NCI-H1092 treated with DMSO at 0.1 percent for 48 hours (cell line): ENCODE data around the gene TNFSF15.

Experiments used
- DNase-seq: peaks from one replicate; lab custom pipeline; 2025; lab: John Stamatoyannopoulos, UW

Gene TNFSF15

DNA sequence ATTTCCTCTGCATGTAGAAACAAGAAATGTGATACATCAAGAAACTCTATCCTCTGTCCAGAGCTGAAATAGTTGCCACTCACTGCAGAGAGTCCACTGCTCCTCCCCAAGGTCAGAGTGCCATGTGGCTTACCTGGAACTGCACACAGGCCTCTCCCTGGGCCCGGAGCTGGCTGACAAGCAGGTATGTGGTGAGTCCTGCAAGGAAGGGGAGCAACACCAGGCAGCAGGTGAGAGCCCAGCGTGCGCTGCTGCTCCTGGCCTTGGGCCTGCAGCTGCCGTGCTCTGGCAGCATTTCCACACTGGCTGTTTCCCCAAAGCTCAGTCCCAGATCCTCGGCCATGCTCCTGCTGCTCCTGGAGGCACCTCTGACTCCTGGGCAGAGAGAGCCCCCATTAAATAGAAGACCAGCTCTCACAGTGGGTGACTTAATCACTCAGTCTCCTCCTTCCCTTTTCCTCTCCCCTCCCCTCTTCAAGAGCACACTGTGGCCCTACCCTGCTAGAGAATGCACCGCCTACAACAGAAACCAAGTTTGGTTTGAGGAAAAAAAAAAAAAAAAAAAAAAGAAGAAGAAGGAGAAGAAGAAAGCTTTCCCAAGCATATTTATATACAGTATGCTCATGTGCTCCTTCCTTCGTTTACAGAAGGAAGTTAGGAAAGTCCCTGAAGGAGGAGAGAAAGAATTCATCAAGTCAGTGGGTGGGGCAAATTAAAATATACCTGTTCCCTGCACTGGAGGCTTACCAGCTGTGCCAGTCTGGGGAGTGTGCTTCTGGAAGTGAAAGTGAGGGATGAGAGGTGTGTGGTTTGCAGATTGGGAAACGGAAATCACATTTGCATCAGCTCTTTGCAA, at the start of gene TNFSF15:
Gene TNFSF15, minus strand, starts transcription at position 370 of the 856 bp plus-strand sequence. Its CDS starts 27 bp downstream, at position 343.
- peak; percentile 52 for DNase-seq

DNA sequence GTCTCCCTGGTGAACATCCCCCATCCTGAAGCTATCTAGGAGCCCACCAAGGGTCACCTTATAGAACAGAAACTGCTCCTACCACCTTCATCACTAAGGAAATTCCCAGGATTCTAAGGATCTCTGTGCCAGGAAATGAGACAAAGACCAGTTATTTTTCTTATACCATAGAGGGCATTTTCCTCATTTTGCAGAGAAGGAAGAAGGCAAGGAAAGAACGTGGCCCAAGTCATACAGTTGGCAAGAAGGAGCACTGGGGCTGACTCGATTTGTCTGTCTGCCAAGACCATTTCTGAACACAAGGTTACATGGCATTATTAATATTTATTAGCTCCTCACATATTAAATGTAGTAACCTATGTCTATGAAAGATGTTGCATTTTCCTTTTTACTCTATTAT, 49.6 kb upstream of the TNFSF15 start:
- DNase-seq, result no peak

DNA sequence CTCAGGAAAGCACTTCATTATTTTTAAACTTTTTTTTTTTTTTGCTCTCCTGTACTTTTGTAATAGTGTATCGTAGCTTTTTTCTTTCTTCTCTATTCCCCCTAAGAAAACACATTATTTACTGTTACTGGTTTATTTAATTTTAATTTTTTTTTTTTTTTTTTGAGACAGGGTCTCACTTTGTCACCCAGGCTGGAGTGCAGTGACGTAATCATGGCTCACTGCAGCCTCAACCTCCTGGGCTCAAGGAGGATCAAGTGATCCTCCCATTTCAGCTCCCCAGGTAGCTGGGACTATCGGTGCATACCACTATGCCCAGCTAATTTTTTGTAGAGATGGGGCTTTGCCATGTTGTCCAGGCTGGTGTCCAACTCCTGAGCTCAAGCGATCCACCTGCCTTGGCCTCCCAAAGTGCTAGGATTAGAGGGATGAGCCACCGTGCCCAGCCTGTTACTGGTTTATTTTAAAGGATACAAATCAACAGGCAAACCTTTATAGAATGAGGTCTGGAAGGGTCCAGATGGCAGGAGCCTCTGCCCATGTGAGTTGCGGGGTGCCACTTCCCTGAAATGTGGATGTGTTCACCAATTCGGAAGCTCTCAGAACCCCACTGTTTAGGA, 49.0 kb upstream of the TNFSF15 start:
- no peak for DNase-seq

DNA sequence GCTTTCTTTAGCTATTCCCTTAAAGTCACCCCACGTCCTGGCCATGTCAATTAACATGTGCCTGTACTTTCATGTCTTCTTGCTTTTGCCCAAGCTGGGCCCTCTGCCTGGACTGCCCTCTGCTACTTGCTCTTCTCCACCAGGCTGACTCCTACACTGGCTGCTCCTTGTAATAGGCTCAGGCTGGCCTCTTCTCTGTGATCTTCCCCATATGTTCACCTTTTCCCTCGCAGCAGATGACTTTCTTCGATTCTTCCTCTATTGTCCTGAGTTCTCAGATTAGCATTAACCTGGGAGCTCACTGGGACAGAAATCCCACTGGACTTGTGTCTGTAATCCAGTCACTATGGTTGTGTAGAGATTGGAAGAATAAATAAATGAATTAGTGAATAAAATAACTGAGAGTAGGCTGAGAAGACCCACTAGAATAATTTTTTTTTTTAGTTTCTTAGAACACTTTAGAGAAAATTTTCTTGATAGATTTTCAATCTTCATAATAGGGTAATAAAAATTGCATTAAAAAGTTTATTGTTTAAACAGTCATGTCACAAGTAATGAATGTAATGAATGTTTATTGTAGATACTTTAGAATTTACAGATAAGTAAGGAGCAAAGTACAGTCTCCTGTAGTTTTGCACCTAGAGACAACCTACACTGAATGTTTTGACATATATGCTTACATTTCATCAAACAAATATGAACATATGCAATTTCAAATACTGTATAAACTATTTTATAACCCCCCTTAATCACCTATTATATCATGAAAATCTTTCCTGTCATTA, 47.4 kb upstream of the TNFSF15 start:
- no peak for DNase-seq

DNA sequence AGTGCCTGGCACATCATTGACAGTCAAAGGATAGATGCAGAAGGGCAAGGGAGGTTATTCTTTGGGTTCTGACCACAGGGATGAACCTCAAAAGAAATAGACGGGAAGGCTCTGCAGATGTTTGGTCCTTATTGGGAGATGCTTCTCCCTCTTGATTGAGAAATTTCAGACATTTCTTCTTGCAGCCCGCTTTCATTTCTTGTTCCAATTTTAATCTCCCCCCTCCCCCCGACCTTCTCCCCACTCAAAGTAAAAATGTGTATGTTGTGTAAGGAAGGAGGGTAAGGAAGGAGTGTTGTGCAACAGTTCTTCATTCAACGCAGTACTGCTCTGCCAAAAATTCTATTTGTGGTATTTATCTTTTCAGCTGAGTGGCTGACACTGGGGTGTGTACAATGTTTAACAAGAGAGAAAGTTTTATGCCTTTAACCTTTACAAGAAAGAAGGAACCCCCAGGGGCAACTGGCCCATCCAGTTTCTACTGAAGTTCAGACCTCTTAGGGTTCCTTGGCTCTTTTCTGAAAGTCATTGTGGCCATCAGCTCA, 46.3 kb upstream of the TNFSF15 start:
- no peak for DNase-seq

DNA sequence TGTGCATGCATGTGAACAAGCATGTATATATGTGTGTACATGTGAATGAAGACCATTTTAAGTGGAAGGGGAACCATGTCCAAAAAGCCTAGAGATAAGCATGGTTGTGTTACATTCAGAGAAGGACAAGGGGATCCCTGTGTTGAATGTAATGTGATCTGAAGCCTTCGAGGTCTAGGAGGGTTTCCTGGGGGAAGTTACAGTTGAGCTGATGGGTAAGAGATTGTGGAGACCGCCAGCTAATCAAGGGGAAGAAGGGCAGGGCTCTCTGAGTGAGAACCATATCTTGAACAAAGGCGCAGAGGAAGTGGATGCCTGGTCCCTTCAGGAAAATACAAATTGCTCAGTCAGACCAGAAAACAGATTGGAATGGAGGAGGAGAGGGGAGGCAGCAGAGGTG, 45.5 kb upstream of the TNFSF15 start:
- DNase-seq, result no peak

DNA sequence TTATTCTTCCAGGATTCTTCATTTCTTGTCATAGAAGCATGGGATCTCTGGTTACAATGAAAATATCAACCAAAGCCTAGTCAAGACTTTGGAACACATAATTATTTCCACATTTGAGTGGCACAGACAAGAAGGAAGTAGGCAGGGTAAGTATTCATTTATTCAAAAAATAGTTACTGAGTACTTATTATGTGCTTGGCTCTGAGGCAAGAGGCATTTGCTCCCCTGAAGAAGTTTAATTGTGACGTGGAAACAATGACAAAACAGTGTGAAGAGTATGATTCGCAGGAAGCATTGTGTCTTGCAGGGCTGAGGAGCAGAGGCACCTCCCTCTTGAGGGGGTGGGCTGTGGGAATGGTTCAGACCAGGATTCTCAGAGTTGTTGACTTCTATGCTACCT, 45.0 kb upstream of the TNFSF15 start:
- no peak for DNase-seq

DNA sequence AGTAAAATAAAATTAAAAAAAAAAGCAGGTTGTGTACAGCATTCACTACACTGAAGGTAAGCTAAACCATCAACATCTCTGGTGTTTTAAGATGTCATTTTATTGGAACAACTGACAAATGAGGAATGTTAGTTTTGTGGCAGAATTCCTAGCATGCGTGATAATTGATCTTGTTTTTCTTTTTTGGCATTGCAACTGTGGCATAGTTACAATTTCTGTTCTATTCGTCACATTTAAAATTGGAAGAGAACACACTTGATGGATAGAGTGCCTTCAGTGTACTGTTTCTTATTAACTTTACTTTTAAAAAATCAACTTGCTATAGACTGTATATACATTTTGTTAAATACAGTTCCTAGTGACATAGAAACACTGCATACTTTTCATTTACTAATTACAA, 43.6 kb upstream of the TNFSF15 start:
- no peak for DNase-seq

DNA sequence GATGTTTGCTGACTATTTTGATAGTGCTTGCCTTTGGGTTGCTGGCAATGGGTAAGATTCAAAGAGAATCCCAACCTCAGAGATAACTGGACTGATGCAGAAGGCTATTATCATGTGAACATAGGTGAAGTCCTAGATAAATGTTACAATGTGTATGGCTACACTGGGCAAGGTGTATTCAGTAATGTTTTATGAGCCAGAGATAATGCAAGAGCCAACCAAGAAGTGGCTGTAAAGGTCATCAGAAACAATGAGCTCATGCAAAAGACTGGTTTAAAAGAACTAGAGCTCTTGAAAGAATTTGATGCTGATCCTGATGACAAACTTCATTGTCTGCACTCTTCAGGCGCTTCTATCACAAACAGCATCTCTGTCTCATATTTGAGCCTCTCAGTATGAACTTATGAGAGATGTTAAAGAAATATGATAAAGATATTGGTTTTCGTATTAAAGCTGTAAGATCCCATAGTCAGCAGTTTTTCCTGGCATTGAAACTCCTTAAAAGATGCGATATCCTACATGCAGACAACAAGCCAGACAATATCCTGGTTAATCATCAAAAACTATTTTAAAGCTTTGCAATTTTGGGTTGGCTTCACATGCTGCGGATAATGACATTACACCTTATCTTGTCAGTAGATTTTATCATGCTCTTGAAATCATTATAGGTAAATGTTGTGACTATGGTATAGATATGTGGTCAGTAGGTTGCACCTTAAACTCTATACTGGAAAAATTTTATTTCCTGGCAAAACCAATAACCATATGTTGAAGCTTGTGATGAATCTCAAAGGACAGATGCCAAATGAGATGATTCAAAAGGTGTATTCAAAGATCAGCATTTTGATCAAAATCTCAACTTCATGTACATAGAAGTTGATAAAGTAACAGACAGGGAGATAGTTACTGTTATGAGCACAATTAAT, 41.9 kb upstream of the TNFSF15 start:
- DNase-seq, result no peak

DNA sequence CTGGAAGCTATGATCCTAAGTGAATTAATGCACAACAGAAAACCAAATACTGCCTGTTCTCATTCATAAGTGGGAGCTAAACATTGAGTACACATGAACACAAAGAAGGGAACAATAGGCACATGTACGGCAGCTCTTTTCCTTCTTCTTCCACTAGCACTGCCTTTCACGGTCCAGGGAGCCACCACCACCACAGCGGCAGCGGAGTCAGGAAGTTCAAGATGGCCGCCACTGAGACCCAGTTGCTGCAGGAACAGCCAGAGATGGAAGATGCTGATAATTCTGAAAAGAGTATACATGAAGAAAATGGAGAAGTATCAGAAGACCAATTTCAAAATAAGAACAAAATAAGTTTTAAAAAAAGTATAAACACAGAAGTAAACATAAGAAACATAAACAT, 39.5 kb upstream of the TNFSF15 start:
- DNase-seq, result no peak

DNA sequence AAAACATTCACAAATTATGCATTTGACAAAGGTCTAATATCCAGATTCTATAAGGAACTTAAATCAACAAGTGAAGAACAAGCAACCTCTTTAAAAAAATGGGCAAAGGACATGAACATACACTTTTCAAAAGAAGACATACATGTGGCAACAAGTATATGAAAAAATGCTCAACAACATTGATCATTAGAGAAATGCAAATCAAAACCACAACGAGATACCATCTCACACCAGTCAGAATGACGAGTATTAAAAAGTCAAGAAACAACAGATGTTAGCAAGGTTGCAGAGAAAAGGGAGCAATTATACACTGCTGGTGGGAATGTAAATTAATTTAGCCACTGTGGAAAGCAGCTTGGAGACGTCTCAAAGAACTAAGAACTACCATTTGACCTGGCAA, 38.9 kb upstream of the TNFSF15 start:
- no peak for DNase-seq

DNA sequence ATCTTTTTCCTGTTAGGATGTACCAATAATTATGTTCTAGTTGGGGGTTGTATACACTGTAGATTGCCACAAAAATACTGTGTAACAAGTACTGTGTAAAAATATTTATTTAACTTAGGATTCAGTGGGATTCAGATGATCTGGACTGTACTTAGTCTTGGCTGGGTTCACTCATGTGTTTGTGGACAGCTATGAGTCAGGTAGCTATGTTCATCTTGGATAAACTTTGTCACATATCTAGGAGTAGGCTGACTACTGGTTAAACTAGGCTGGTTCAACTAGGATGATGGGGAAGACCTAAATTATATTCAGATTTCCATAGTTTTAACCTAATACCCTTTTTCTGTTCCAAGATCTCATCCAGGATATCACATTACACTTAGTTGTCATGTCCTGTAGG, 32.1 kb upstream of the TNFSF15 start:
- no peak for DNase-seq

DNA sequence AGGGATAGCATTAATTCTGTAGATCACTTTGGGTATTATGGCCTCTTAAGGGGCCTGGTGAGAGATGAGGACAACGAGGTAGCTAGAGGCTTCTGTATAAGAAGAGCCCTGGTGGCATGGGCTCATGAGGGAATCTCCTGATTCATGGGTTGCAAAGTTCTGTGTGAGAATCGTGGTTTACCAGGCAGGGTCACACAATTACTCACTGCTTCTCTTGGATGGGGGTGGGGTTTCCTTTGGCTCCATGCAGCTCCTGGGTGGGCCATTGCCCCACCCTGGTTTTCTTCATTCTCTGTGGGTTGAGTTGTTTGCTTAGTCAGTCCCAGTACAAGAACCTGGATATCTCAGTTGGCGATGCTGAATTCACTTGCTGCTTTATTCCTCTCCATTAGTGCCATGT, 30.9 kb upstream of the TNFSF15 start:
- DNase-seq, result no peak

DNA sequence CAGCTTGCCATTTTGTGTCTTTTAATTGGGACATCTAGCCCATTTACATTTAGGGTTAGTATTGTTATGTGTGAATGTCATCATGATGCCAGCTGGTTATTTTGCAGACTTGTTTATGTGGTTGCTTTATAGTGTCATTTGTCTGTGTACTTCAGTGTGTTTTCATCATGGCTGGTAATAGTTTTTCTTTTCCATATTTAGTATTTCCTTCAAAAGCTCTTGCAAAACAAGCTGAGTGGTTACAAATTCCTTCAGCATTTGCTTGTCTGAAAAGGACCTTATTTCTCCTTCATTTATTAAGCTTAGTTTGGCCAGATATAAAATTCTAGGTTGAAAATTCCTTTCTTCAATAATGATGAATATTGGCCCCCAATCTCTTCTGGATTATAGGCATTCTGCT, 28.5 kb upstream of the TNFSF15 start:
- no peak for DNase-seq

DNA sequence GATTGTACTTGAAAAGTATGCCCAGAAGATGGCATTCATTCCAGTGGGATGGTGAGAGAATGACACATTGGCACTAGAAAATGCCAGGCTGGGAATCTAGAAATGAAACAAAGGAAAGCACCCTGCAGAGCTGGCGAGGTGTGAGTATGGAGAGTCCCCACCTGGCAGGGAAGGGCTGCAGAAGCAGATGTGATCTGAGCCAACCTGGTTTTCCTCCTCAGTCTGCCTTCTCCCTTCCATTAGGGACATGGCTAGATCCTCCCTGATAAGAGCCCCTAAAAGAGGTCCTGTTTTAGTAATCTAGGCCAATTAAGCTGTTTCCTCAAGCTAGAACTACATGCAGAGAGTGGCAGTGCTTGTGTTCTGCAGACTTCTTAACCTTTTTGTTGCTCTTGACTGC, 24.7 kb upstream of the TNFSF15 start:
- DNase-seq, result peak; percentile 24

DNA sequence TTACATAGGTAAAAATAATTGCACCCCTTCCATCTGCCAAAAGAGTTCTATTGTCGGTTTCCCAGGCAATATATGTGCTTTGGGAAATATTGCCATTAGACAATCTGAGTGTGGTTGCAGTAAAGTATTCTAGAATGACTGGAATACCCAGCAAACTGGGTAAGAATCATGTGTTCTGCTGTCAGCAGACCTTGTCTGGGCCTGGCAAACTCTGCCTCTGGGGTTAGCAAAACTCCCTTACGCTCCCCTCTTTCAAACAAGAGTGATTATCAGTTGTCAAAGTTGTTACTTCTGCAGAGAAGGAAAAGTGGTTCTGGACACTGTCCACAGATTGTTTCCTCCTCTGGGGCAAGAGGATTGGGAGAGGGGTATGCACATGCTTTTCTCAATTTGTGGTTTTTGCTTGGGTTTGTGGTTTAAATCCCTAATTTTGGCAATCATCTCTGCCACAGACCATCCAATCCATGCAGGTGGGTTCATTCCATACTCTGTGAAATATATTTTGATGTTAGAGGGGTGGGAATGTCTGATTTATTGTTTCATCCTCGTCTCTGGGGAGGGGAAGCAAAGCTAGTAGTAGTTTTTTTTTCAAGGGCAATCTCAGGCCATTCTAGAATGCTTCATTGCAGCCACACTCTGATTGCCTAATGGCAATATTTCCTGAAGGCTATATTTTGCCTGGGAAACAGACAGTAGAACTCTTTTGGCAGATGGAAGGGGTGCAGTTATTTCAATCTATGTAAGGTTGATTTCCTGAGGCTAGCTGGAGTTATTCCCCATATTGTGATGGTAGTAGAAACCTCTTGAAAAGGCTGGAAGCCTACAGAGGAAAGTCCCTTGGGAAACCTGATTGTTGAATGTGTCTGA, 24.0 kb upstream of the TNFSF15 start:
- DNase-seq, result no peak

DNA sequence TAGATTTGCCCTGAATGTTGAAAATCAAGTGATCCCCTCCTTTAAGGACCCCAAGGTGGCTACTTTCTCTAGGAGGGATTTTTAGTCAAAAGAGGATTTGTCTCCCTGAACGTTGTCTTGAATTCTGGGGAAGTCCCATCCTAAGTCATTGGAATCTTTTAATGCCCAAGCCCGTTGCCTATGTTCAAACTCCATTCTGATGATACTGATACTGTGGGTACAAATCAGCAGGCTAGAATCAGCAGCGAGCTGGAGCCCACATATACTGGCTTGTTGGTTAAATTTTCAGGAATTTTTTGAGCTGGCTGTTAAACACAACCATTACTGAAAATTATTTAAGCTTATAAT, 22.4 kb upstream of the TNFSF15 start:
- no peak for DNase-seq

DNA sequence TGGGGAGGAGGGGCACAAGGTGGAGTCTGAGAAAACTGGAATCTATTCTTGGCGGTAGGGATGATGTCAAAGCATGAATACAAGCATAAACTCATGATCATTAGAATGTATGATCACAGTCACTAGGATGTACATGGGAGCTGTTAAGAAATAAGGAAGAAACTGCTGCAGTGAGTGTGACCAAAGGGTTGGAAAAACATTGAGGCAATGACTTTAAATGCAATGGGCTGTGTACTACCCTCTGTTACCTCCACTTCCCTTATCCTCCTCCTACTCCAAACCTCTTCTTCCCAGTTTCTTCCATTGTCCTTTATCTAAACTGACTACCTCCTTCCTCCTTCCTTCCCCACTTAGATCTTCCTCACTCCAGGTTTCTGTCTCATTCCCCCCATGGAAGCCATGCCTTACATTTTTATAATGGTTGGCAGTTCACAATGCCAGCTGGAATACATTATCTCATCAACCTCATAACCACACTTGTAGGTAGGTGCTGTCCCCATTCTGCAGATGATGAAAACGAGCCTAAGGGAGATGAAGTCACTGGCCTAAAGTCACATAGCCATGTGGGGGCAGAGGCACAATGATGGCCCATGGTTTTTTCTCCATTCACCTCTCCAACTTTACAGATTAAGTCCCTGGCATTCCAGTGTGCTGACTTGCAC, 21.9 kb upstream of the TNFSF15 start:
- no peak for DNase-seq

DNA sequence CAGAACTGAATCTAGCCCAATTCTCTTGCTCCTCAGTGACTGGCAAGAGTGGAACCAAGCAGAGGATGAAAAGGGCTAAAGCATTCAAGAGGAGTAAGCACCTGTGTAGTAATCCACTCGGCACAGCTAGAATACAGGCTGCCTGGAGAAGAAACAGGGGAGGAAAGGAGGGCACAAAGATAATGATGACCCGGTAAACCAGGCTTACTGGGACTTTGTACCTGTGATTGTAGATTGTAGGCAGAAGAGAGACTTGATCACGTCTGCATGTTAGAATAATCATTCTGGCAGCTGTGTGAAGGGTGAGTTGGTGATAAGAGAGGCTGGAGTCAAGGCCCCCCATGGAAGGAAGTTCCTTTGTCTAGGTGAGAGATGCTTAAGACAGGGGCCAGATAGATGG, 20.6 kb upstream of the TNFSF15 start:
- DNase-seq, result no peak
